Stimulated activated CD4-positive, alpha-beta T cell treated with anti-CD3 and anti-CD28 coated beads, TNF-alpha, amount 100 ng/mL, for 48 hours (primary cell): ENCODE data around the gene ATXN2.
"Not testable (repeated sequence)": the region's sequence is repeated elsewhere in the genome, so short reads cannot be mapped to it uniquely, and the experiment has no call there.

Source experiments
- DNase-seq, 3 donors: peaks; one replicate each; pipeline ENCODE4 v3.0.0-alpha.2; 2020; ENCODE audit warnings: low read depth in 3 of 3

ATXN2 gene

GRCh38 chr12:111598637-111599452 is at the start of gene ATXN2:
Gene ATXN2, minus strand, starts transcription at chr12:111599315. Its CDS starts 281 bp downstream, at chr12:111599034.
- peak; percentile 30 to 66 (median 35) for DNase-seq

- DNase-seq: no peak
Observed at GRCh38 chr12:111645433-111645832, 46.3 kb upstream of the ATXN2 start.

- DNase-seq: no peak
Observed at GRCh38 chr12:111643427-111643826, 44.3 kb upstream of the ATXN2 start.

- DNase-seq: no peak
Observed at GRCh38 chr12:111642681-111643426, 43.7 kb upstream of the ATXN2 start.

- DNase-seq: no peak
Observed at GRCh38 chr12:111640506-111640905, 41.4 kb upstream of the ATXN2 start.

- no peak for DNase-seq
Observed at GRCh38 chr12:111638556-111638955, 39.4 kb upstream of the ATXN2 start.

- no peak for DNase-seq
Observed at GRCh38 chr12:111636209-111636945, 37.3 kb upstream of the ATXN2 start.

- no peak for DNase-seq
Observed at GRCh38 chr12:111635524-111635923, 36.4 kb upstream of the ATXN2 start.

- DNase-seq: no peak
Observed at GRCh38 chr12:111628505-111629260, 29.6 kb upstream of the ATXN2 start.

GRCh38 chr12:111626230-111626629 is 27.1 kb upstream of the ATXN2 start:
- DNase-seq: no peak

GRCh38 chr12:111624540-111624939 is 25.4 kb upstream of the ATXN2 start:
- no peak for DNase-seq

GRCh38 chr12:111617841-111618240 is 18.7 kb upstream of the ATXN2 start:
- DNase-seq: not testable (repeated sequence)

GRCh38 chr12:111616177-111616623 is 17.1 kb upstream of the ATXN2 start:
- DNase-seq: no peak

GRCh38 chr12:111607239-111607638 is 8.1 kb upstream of the ATXN2 start:
- no peak for DNase-seq

GRCh38 chr12:111606767-111607230 is 7.7 kb upstream of the ATXN2 start:
- DNase-seq: no peak

GRCh38 chr12:111605911-111606766 is 7.0 kb upstream of the ATXN2 start:
- DNase-seq: no peak

GRCh38 chr12:111602857-111603256 is 3.7 kb upstream of the ATXN2 start:
- DNase-seq: not testable (repeated sequence)

- no peak for DNase-seq
Observed at GRCh38 chr12:111602348-111602747, 3.2 kb upstream of the ATXN2 start.

GRCh38 chr12:111600986-111601385 is 1.9 kb upstream of the ATXN2 start:
- not testable (repeated sequence) for DNase-seq

- DNase-seq: no peak
Observed at GRCh38 chr12:111600205-111600642, 1.1 kb upstream of the ATXN2 start.
